RWPE1 (cell line): ENCODE results near the gene ZFP57.

Source experiments
- CTCF ChIA-PET: fragments of 350-600 bp; sonication (Branson Sonifier 250); formaldehyde crosslinking; extraction: SDS; loops from one replicate; lab custom pipeline; 2021; lab: Yijun Ruan, JAX
- POLR2A ChIA-PET: fragments of 400-600 bp; formaldehyde crosslinking; extraction: SDS; loops from one replicate; lab custom pipeline; 2020; ENCODE audit warnings: antibody characterized with exemption; ENCODE audit not compliant: low non-redundant PET; lab: Yijun Ruan, JAX
- DNase-seq: peaks from one replicate; pipeline ENCODE4 v3.0.0; 2012; ENCODE audit warnings: low spot score
- H3K27ac ChIP-seq: fragments of 450-650 bp; 2 replicates; pipeline ENCODE4 v1.5.1; 2017
- CTCF ChIP-seq: fragments of 450-650 bp; conservative IDR thresholded peaks from 2 replicates; pipeline ENCODE4 v1.5.1; 2017; ENCODE audit warnings: low read depth, mild to moderate bottlenecking

Gene ZFP57

GRCh38 chr6:29720863-29721262 is 39.9 kb upstream of the ZFP57 start:
- 0 out of 2 replicates have a peak, but pooled peaks have one; percentile 6 for TF ChIP-seq CTCF
- no peak overlapping the region for H3K27ac ChIP-seq
- POLR2A ChIA-PET: no interaction called here
- DNase-seq: no peak
- CTCF ChIA-PET: interaction anchor here (0.6 to 1.1 kb wide), 5 partner anchors 11 to 410 kb away, joined by 5 to 9 read pairs (median 7); no protein-coding TSS in a partner anchor

GRCh38 chr6:29710281-29710941 is 29.5 kb upstream of the ZFP57 start:
- TF ChIP-seq CTCF: no peak
- ChIA-PET CTCF (interaction anchor here (0.9 to 1.0 kb wide), 2 partner anchors 10 to 42 kb away, joined by 3 to 5 read pairs; no protein-coding TSS in a partner anchor), POLR2A (interaction anchor here (0.6 kb wide), 1 partner anchor 282 kb away, joined by 3 read pairs; no protein-coding TSS in a partner anchor)
- H3K27ac ChIP-seq: no peak overlapping the region
- DNase-seq: no peak

- CTCF ChIA-PET: interaction anchor here (1.0 to 1.7 kb wide), 3 partner anchors 12 to 287 kb away, joined by 5 to 6 read pairs (median 5); no protein-coding TSS in a partner anchor
- no peak for TF ChIP-seq CTCF
- POLR2A ChIA-PET: no interaction called here
These were observed 28.2 kb upstream of the ZFP57 start for GRCh38 chr6:29709188-29709587.

GRCh38 chr6:29708432-29709179 is 27.7 kb upstream of the ZFP57 start:
- TF ChIP-seq CTCF: no peak
- ChIA-PET POLR2A (no interaction called here), CTCF (interaction anchor here (0.6 to 1.7 kb wide), 4 partner anchors 62 to 423 kb away, joined by 3 to 6 read pairs (median 5); no protein-coding TSS in a partner anchor)
- DNase-seq: no peak
- H3K27ac ChIP-seq: no peak overlapping the region

More at GRCh38 chr6:29709188-29709587, 28.2 kb upstream of the ZFP57 start:
- H3K27ac ChIP-seq: no peak overlapping the region
- DNase-seq: no peak

GRCh38 chr6:29705389-29706231 is 24.7 kb upstream of the ZFP57 start:
- POLR2A ChIA-PET: no interaction called here
- DNase-seq: peak; percentile 75
- peak; percentile 69 for TF ChIP-seq CTCF
- H3K27ac ChIP-seq: no peak overlapping the region
- CTCF ChIA-PET: interaction anchor here (0.6 to 0.7 kb wide), 3 partner anchors 32 to 626 kb away, joined by 3 read pairs; no protein-coding TSS in a partner anchor
